Activated CD8-positive, alpha-beta memory T cell treated with anti-CD3 and anti-CD28 coated beads, Interleukin-2, amount 50 U/mL, for 24 hours (primary cell): ENCODE data around the gene FKBP5.
A peak's percentile ranks its signal among the peaks of the same experiment; 100 is the strongest.
"Not testable (repeated sequence)": the region's sequence is repeated elsewhere in the genome, so short reads cannot be mapped to it uniquely, and the experiment has no call there.

Experiments used
- DNase-seq: peaks from one replicate; pipeline ENCODE4 v3.0.0-alpha.2; 2020; ENCODE audit errors: extremely low read depth

Gene FKBP5

GRCh38 chr6:35688605-35689322, at the start of gene FKBP5:
Gene FKBP5, minus strand, starts transcription at chr6:35688915. Its CDS starts 46,091 bp downstream, at chr6:35642824.
- peak; percentile 65 for DNase-seq

GRCh38 chr6:35737413-35738211, 48.9 kb upstream of the FKBP5 start:
- no peak for DNase-seq

- DNase-seq, result no peak
Observed at GRCh38 chr6:35736982-35737412, 48.3 kb upstream of the FKBP5 start, which contains the start of gene ARMC12. Gene ARMC12, plus strand, starts transcription at chr6:35737032. Its CDS starts 77 bp downstream, at chr6:35737109.

- DNase-seq, result peak; percentile 75
Observed at GRCh38 chr6:35736253-35736894, 47.7 kb upstream of the FKBP5 start.

- DNase-seq, result no peak
Observed at GRCh38 chr6:35735452-35735851, 46.7 kb upstream of the FKBP5 start.

GRCh38 chr6:35734319-35734718, 45.6 kb upstream of the FKBP5 start:
- DNase-seq, result not testable (repeated sequence)

GRCh38 chr6:35733633-35734032, 44.9 kb upstream of the FKBP5 start:
- no peak for DNase-seq

- peak; percentile 86 for DNase-seq
Observed at GRCh38 chr6:35731736-35732532, 43.2 kb upstream of the FKBP5 start.

GRCh38 chr6:35731414-35731735, 42.7 kb upstream of the FKBP5 start:
- DNase-seq, result peak; percentile 91

- DNase-seq, result no peak
Observed at GRCh38 chr6:35730745-35731413, 42.2 kb upstream of the FKBP5 start.

- no peak for DNase-seq
Observed at GRCh38 chr6:35729722-35730121, 41.0 kb upstream of the FKBP5 start.

GRCh38 chr6:35728683-35729678, 40.3 kb upstream of the FKBP5 start:
- DNase-seq, result no peak

GRCh38 chr6:35727935-35728682, 39.4 kb upstream of the FKBP5 start:
- DNase-seq, result peak; percentile 68

- no peak for DNase-seq
Observed at GRCh38 chr6:35727231-35727934, 38.7 kb upstream of the FKBP5 start.

GRCh38 chr6:35725721-35726438, 37.2 kb upstream of the FKBP5 start:
- DNase-seq, result no peak

- no peak for DNase-seq
Observed at GRCh38 chr6:35725081-35725708, 36.5 kb upstream of the FKBP5 start.

GRCh38 chr6:35724471-35724870, 35.8 kb upstream of the FKBP5 start:
- DNase-seq, result no peak
